SK-N-SH (cell line): ENCODE measurements around the gene SNIP1.

Experiments
- EP300 ChIP-seq, 2 experiments: IDR thresholded peaks; 2 replicates each; pipeline versions ENCODE4 v1.4.0 to v1.6.1; 2012; ENCODE audit warnings: borderline replicate concordance in 1 of 2, low read depth in 1 of 2, low read length in 1 of 2
- EZH2phosphoT487 ChIP-seq: fragments of 200-600 bp; sonication (generic); IDR thresholded peaks from 2 replicates; pipeline ENCODE4 v1.6.1; 2017; ENCODE audit warnings: low read depth, mixed run types, mild to moderate bottlenecking, antibody characterized with exemption, moderate library complexity, borderline replicate concordance
- JUND ChIP-seq: IDR thresholded peaks from 2 replicates; pipeline ENCODE4 v1.4.0; 2012
- NFIC ChIP-seq: IDR thresholded peaks from 2 replicates; pipeline ENCODE4 v1.4.0; 2012; ENCODE audit warnings: borderline replicate concordance
- POLR2AphosphoS5 ChIP-seq: IDR thresholded peaks from 2 replicates; pipeline ENCODE4 v1.6.1; 2012; ENCODE audit warnings: low read depth, low read length
- RCOR1 ChIP-seq: fragments of 150-350 bp; IDR thresholded peaks from 2 replicates; pipeline ENCODE4 v1.6.1; 2017; ENCODE audit warnings: antibody characterized with exemption, low read length
- RFX5 ChIP-seq: IDR thresholded peaks from 2 replicates; pipeline ENCODE4 v1.6.1; 2012; ENCODE audit warnings: mild to moderate bottlenecking, improper control_type of control experiment, low read length
- TAF1 ChIP-seq: IDR thresholded peaks from 2 replicates; pipeline ENCODE4 v1.6.1; 2012; ENCODE audit warnings: low read depth, mild to moderate bottlenecking, low read length, moderate library complexity, borderline replicate concordance
- YY1 ChIP-seq: IDR thresholded peaks from 2 replicates; pipeline ENCODE4 v1.4.0; 2012; ENCODE audit warnings: low read depth, mild to moderate bottlenecking
- TF ChIP-seq, protein P1 (sequence below): fragments of 200-600 bp; sonication (generic); IDR thresholded peaks from 2 replicates; pipeline ENCODE4 v1.6.1; 2017; ENCODE audit warnings: antibody characterized with exemption, mild to moderate bottlenecking, moderate library complexity
- TF ChIP-seq, protein P2 (sequence below): IDR thresholded peaks from 2 replicates; pipeline ENCODE4 v1.6.1; 2012; ENCODE audit warnings: mild to moderate bottlenecking, low read depth, low read length, moderate library complexity
- TF ChIP-seq, protein P3 (sequence below): fragments of 150-350 bp; IDR thresholded peaks from 2 replicates; pipeline ENCODE4 v1.6.1; 2017; ENCODE audit warnings: antibody characterized with exemption, low read length, low read depth, borderline replicate concordance
- TF ChIP-seq, protein P4 (sequence below): IDR thresholded peaks from 2 replicates; pipeline ENCODE4 v1.4.0; 2012; ENCODE audit warnings: low read depth

DNA sequence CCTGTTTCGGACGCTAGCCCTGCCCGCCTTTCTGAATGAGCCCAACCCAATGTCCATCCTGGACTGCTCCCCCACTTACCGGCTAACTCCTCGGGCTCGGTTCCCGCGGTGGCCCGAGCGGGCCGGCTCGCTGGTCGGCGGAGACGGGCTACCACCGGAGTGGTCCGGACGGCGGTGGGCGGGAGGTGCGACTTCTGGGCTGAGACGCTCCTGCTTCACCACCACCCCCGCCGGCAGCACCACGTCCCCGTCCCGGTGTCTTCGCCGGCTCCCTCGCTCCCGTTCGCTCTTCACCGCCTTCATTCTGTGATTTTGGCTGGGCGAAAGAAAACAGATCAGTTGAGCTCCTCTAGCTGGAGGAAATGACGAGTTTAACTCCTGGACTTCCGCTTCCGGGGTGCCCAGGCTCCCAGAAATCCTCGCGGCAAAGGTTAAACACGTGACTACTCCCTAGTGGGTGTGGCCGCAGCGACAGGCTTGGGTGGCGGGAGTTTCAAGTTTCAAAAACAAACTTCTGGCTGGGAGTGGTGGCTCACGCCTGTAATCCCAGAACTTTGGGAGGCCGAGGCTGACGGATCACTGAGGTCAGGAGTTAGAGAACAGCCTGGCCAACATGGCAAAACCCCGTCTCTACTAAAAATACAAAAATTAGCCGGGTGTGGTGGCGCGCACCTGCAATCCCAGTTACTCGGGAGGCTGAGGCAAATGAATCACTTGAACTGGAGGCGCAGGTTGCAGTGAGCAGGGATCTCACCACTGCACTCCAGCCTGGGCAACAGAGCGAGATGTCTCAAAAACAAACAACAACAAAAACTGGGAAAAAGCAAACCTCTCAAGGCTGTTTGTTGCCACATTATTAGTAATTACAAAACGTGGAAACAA is at the start of gene SNIP1:
- TF ChIP-seq POLR2AphosphoS5 (peak; percentile 89), YY1 (no peak), RCOR1 (0 out of 2 replicates have a peak, but pooled peaks have one; percentile 9), EP300 (IDR thresholded peaks at IDR 0.05; ENCODE audit: borderline replicate concordance in 1 of 2, low read depth in 1 of 2, low read length in 1 of 2) (no peak), TAF1 (peak; percentile 44; the same call in 1 of the 2 replicates), RFX5 (no peak), NFIC (no peak), JUND (no peak), EZH2phosphoT487 (no peak)
- TF ChIP-seq, protein P1, sequence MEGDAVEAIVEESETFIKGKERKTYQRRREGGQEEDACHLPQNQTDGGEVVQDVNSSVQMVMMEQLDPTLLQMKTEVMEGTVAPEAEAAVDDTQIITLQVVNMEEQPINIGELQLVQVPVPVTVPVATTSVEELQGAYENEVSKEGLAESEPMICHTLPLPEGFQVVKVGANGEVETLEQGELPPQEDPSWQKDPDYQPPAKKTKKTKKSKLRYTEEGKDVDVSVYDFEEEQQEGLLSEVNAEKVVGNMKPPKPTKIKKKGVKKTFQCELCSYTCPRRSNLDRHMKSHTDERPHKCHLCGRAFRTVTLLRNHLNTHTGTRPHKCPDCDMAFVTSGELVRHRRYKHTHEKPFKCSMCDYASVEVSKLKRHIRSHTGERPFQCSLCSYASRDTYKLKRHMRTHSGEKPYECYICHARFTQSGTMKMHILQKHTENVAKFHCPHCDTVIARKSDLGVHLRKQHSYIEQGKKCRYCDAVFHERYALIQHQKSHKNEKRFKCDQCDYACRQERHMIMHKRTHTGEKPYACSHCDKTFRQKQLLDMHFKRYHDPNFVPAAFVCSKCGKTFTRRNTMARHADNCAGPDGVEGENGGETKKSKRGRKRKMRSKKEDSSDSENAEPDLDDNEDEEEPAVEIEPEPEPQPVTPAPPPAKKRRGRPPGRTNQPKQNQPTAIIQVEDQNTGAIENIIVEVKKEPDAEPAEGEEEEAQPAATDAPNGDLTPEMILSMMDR: no peak
- TF ChIP-seq, protein P2, sequence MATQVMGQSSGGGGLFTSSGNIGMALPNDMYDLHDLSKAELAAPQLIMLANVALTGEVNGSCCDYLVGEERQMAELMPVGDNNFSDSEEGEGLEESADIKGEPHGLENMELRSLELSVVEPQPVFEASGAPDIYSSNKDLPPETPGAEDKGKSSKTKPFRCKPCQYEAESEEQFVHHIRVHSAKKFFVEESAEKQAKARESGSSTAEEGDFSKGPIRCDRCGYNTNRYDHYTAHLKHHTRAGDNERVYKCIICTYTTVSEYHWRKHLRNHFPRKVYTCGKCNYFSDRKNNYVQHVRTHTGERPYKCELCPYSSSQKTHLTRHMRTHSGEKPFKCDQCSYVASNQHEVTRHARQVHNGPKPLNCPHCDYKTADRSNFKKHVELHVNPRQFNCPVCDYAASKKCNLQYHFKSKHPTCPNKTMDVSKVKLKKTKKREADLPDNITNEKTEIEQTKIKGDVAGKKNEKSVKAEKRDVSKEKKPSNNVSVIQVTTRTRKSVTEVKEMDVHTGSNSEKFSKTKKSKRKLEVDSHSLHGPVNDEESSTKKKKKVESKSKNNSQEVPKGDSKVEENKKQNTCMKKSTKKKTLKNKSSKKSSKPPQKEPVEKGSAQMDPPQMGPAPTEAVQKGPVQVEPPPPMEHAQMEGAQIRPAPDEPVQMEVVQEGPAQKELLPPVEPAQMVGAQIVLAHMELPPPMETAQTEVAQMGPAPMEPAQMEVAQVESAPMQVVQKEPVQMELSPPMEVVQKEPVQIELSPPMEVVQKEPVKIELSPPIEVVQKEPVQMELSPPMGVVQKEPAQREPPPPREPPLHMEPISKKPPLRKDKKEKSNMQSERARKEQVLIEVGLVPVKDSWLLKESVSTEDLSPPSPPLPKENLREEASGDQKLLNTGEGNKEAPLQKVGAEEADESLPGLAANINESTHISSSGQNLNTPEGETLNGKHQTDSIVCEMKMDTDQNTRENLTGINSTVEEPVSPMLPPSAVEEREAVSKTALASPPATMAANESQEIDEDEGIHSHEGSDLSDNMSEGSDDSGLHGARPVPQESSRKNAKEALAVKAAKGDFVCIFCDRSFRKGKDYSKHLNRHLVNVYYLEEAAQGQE: no peak
- TF ChIP-seq, protein P3, sequence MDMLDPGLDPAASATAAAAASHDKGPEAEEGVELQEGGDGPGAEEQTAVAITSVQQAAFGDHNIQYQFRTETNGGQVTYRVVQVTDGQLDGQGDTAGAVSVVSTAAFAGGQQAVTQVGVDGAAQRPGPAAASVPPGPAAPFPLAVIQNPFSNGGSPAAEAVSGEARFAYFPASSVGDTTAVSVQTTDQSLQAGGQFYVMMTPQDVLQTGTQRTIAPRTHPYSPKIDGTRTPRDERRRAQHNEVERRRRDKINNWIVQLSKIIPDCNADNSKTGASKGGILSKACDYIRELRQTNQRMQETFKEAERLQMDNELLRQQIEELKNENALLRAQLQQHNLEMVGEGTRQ: peak; percentile 65; the same call in 1 of the 2 replicates
- TF ChIP-seq, protein P4, sequence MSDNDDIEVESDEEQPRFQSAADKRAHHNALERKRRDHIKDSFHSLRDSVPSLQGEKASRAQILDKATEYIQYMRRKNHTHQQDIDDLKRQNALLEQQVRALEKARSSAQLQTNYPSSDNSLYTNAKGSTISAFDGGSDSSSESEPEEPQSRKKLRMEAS: peak; percentile 95
